Glutamatergic neuron (in vitro differentiated cells): ENCODE measurements around the gene KRTAP19-6. TPM values are rescaled to one million over a fixed set of nuclear protein-coding genes. Genes with fewer than 3 reads are reported as not detected.

Source experiments
- DNase-seq: peaks from one replicate; pipeline ENCODE4 v3.0.0; 2022
- H3K27ac Mint-ChIP-seq: one replicate; pipeline ENCODE4 v1.8.0; 2020; ENCODE audit warnings: mild to moderate bottlenecking, mixed read lengths, inconsistent platforms; ENCODE audit not compliant: unreplicated experiment
- H3K27me3 Mint-ChIP-seq: one replicate; pipeline ENCODE4 v1.8.0; 2020; ENCODE audit warnings: mild to moderate bottlenecking, moderate library complexity, mixed read lengths, inconsistent platforms; ENCODE audit not compliant: unreplicated experiment
- H3K36me3 Mint-ChIP-seq: one replicate; pipeline ENCODE4 v1.8.0; 2020; ENCODE audit warnings: mild to moderate bottlenecking, mixed read lengths, inconsistent platforms; ENCODE audit not compliant: unreplicated experiment
- H3K4me1 Mint-ChIP-seq: one replicate; pipeline ENCODE4 v1.8.0; 2020; ENCODE audit warnings: mild to moderate bottlenecking, low read depth, mixed read lengths, inconsistent platforms; ENCODE audit not compliant: unreplicated experiment
- H3K4me3 Mint-ChIP-seq: one replicate; pipeline ENCODE4 v1.8.0; 2020; ENCODE audit warnings: mild to moderate bottlenecking, mixed read lengths, inconsistent platforms; ENCODE audit not compliant: unreplicated experiment
- H3K9me3 Mint-ChIP-seq: one replicate; pipeline ENCODE4 v1.8.0; 2020; ENCODE audit warnings: mild to moderate bottlenecking, moderate library complexity, mixed read lengths, inconsistent platforms; ENCODE audit not compliant: unreplicated experiment
- CTCF ChIP-seq: fragments of 200-600 bp; sonication (generic); IDR thresholded peaks from one replicate; pipeline ENCODE4 v1.5.0; 2021; ENCODE audit not compliant: partially characterized antibody, unreplicated experiment
- long read RNA-seq: library from polyadenylated mRNA; unstranded; transcript quantifications from one replicate; pipeline ENCODE4 v2.0.0, GENCODE V29; 2020; ENCODE audit not compliant: unreplicated experiment
- total RNA-seq: library from RNA; stranded (reverse); fragmentation: NEBNext Ultra II Directional; extraction: Animal tissue kit (Norgen Biotek cat#: 25700); gene quantifications from one replicate; pipeline ENCODE4 v1.2.1, GENCODE V29; 2021; ENCODE audit not compliant: unreplicated experiment

The KRTAP19-6 gene
- not detected for total RNA-seq
- long read RNA-seq: 0 reads

- DNase-seq: no peak
- no peak within 1 kb of the TSS for H3K4me3 Mint-ChIP-seq
- H3K27ac Mint-ChIP-seq: no peak within 1 kb of the TSS
- no peaks in the 10 kb centered on the region for H3K4me1 Mint-ChIP-seq
- H3K36me3 Mint-ChIP-seq: no peaks in the 10 kb centered on the region
- no peak for TF ChIP-seq CTCF
- no peaks in the 10 kb centered on the region for H3K9me3 Mint-ChIP-seq
- H3K27me3 Mint-ChIP-seq: no peaks in the 10 kb centered on the region
Observed at GRCh38 chr21:30541764-30542163, at the start of gene KRTAP19-6. Gene KRTAP19-6 (minus strand): TSS chr21:30541864. CDS start chr21:30541833, 31 bp downstream.

GRCh38 chr21:30590297-30590696 is 48.6 kb upstream of the KRTAP19-6 start, which contains the start of gene KRTAP22-2:
Gene KRTAP22-2 (minus strand): TSS chr21:30590397.
- TF ChIP-seq CTCF: no peak
- Mint-ChIP-seq H3K27ac (no peak within 1 kb of the TSS), H3K4me1 (no peaks in the 10 kb centered on the region), H3K9me3 (peaks cover 2% of the 10 kb centered on the region), H3K27me3 (no peaks in the 10 kb centered on the region), H3K4me3 (no peak within 1 kb of the TSS), H3K36me3 (no peaks in the 10 kb centered on the region)
- DNase-seq: no peak

GRCh38 chr21:30582870-30583269 is 41.2 kb upstream of the KRTAP19-6 start:
- H3K9me3 Mint-ChIP-seq: no peaks in the 10 kb centered on the region
- no peak for DNase-seq
- TF ChIP-seq CTCF: no peak
- no peak overlapping the region for H3K27ac Mint-ChIP-seq
- H3K27me3 Mint-ChIP-seq: no peaks in the 10 kb centered on the region
- H3K4me3 Mint-ChIP-seq: no peak overlapping the region
- no peaks in the 10 kb centered on the region for H3K36me3 Mint-ChIP-seq
- H3K4me1 Mint-ChIP-seq: no peaks in the 10 kb centered on the region

GRCh38 chr21:30580132-30580531 is 38.5 kb upstream of the KRTAP19-6 start:
- no peaks in the 10 kb centered on the region for H3K4me1 Mint-ChIP-seq
- no peaks in the 10 kb centered on the region for H3K36me3 Mint-ChIP-seq
- DNase-seq: no peak
- H3K9me3 Mint-ChIP-seq: no peaks in the 10 kb centered on the region
- no peak overlapping the region for H3K4me3 Mint-ChIP-seq
- H3K27me3 Mint-ChIP-seq: no peaks in the 10 kb centered on the region
- TF ChIP-seq CTCF: no peak
- H3K27ac Mint-ChIP-seq: no peak overlapping the region

GRCh38 chr21:30579346-30579745 is 37.7 kb upstream of the KRTAP19-6 start:
- no peaks in the 10 kb centered on the region for H3K27me3 Mint-ChIP-seq
- no peak overlapping the region for H3K4me3 Mint-ChIP-seq
- H3K4me1 Mint-ChIP-seq: no peaks in the 10 kb centered on the region
- H3K27ac Mint-ChIP-seq: no peak overlapping the region
- no peaks in the 10 kb centered on the region for H3K9me3 Mint-ChIP-seq
- TF ChIP-seq CTCF: no peak
- no peak for DNase-seq
- no peaks in the 10 kb centered on the region for H3K36me3 Mint-ChIP-seq
